Stimulated activated CD8-positive, alpha-beta memory T cell treated with anti-CD3 and anti-CD28 coated beads, Interleukin-4, amount 100 ng/mL, for 1 hour (primary cell): ENCODE results near the gene GJB5.

ENCODE experiments used
- DNase-seq, 2 donors: peaks; one replicate each; pipeline ENCODE4 v3.0.0-alpha.2; 2020; ENCODE audit warnings: low read depth in 2 of 2, low spot score in 1 of 2

GJB5 gene

DNA sequence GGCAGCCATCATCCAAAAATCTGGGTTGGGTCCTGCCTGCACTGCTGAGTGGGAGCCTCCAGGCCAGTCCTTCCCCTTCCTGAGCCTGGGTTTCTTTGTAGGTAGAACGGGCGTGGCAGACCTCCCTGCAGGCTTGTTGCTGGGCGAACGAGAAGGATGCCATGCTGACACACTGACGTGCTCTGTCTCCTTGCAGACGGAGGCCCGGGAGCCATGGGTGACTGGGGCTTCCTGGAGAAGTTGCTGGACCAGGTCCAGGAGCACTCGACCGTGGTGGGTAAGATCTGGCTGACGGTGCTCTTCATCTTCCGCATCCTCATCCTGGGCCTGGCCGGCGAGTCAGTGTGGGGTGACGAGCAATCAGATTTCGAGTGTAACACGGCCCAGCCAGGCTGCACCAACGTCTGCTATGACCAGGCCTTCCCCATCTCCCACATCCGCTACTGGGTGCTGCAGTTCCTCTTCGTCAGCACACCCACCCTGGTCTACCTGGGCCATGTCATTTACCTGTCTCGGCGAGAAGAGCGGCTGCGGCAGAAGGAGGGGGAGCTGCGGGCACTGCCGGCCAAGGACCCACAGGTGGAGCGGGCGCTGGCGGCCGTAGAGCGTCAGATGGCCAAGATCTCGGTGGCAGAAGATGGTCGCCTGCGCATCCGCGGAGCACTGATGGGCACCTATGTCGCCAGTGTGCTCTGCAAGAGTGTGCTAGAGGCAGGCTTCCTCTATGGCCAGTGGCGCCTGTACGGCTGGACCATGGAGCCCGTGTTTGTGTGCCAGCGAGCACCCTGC is 39.3 kb downstream of the GJB5 start:
- DNase-seq = no peak

DNA sequence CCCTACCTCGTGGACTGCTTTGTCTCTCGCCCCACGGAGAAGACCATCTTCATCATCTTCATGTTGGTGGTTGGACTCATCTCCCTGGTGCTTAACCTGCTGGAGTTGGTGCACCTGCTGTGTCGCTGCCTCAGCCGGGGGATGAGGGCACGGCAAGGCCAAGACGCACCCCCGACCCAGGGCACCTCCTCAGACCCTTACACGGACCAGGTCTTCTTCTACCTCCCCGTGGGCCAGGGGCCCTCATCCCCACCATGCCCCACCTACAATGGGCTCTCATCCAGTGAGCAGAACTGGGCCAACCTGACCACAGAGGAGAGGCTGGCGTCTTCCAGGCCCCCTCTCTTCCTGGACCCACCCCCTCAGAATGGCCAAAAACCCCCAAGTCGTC is 39.9 kb downstream of the GJB5 start:
- no peak for DNase-seq

DNA sequence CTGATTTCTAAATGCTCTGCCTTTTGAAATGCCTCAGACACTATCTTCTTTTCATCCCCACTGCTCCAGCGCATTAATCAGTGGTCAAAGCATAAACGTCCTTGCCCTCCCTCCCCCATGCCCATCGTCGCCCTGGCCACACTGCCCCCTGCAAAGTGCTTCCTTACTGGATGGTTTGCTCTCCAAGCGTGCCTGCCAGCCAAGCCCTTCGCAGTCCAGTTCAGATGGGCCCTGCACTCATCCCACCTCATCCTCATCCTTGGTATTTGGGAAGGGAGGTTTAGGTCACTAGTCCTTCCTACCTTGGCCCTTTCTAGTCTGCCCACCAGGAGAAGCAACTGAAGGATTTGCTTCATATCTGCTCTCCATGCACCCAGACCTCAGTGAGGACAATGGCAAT is 41.1 kb downstream of the GJB5 start:
- DNase-seq = no peak

DNA sequence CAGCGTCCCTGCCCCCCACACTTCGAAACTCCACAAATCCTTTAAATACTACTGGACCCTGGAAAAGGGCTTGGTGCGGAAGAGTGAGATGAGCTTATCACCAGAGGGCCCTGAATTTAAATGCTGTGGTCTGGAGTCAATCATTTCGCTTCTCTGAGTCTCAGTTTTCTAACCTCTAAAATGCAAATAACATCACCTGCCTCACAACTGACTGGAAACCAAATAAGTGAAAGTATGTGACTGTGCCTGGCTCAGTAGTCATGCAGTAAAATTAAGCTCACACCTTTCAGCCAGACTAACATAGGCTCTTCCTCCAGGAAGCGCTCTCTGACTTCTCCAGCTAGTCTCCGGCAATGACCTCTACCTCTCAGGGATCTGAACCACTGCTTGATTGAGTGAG is 42.1 kb downstream of the GJB5 start:
- no peak for DNase-seq

DNA sequence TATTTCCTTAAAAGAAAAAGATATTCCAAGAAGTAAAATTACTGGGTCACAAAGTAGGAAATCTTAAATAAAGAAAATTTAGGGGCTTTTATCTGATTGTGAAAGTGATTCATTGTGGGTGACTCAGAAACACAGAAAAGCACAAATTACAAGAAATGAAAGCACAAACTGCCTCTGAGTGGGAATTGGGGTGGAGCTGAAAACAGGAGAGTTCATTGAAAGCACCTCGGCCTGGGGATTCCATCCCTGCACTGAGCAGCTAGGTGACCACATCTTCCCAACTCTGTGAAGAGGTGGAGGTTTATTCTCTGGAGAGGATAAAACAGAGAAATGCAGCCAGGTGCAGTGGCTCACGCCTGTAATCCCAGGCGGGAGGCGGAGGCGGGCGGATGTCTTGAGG is 45.4 kb downstream of the GJB5 start:
- no peak for DNase-seq

GRCh38 chr1:34803770-34804169 is 48.9 kb downstream of the GJB5 start:
- DNase-seq = no peak

- no peak for DNase-seq
These were observed 51.5 kb downstream of the GJB5 start for GRCh38 chr1:34806396-34806795.
